Immature natural killer cell (primary cell): Measurements from ENCODE around the gene CCDC8. TPM values are rescaled to one million over a fixed set of nuclear protein-coding genes. Genes with fewer than 3 reads are reported as not detected.
"Not testable (repeated sequence)": the region's sequence is repeated elsewhere in the genome, so short reads cannot be mapped to it uniquely, and the experiment has no call there.

Source experiments
- DNase-seq, 3 donors: peaks; one replicate each; pipeline ENCODE4 v3.0.0; 2022; ENCODE audit warnings: mixed read lengths in 1 of 3
- H3K27ac Mint-ChIP-seq, 6 donors: one replicate each; pipeline ENCODE4 v1.8.0; 2020; ENCODE audit warnings: mixed read lengths in 6 of 6, mild to moderate bottlenecking in 5 of 6, inconsistent platforms in 4 of 6, moderate library complexity in 3 of 6
- H3K27me3 Mint-ChIP-seq, 3 donors: one replicate each; pipeline ENCODE4 v1.8.0; 2020 to 2021; ENCODE audit warnings: low read depth in 3 of 3, mild to moderate bottlenecking in 3 of 3, mixed read lengths in 3 of 3, moderate library complexity in 3 of 3, inconsistent platforms in 1 of 3
- H3K36me3 Mint-ChIP-seq, 3 donors: one replicate each; pipeline ENCODE4 v1.8.0; 2020; ENCODE audit warnings: mixed read lengths in 3 of 3, inconsistent platforms in 2 of 3, mild to moderate bottlenecking in 2 of 3
- H3K4me1 Mint-ChIP-seq, 2 donors: one replicate each; pipeline ENCODE4 v1.8.0; 2020; ENCODE audit warnings: inconsistent platforms in 2 of 2, mild to moderate bottlenecking in 2 of 2, mixed read lengths in 2 of 2, moderate library complexity in 1 of 2
- H3K4me3 Mint-ChIP-seq, 5 donors: one replicate each; pipeline ENCODE4 v1.8.0; 2020; ENCODE audit warnings: mild to moderate bottlenecking in 5 of 5, mixed read lengths in 5 of 5, inconsistent platforms in 3 of 5, moderate library complexity in 3 of 5
- H3K9me3 Mint-ChIP-seq, 6 donors: one replicate each; pipeline ENCODE4 v1.8.0; 2020; ENCODE audit warnings: mild to moderate bottlenecking in 6 of 6, mixed read lengths in 6 of 6, inconsistent platforms in 4 of 6, moderate library complexity in 3 of 6
- polyA plus RNA-seq, 3 donors: library from polyadenylated mRNA; unstranded; fragments of 300-500 nt; fragmentation: Illumina TruSeq; gene quantifications; one replicate each; pipeline ENCODE4 v1.2.3, GENCODE V29; 2021

CCDC8 gene
- polyA plus RNA-seq, 3 donors from 2014 or later = not detected

DNA sequence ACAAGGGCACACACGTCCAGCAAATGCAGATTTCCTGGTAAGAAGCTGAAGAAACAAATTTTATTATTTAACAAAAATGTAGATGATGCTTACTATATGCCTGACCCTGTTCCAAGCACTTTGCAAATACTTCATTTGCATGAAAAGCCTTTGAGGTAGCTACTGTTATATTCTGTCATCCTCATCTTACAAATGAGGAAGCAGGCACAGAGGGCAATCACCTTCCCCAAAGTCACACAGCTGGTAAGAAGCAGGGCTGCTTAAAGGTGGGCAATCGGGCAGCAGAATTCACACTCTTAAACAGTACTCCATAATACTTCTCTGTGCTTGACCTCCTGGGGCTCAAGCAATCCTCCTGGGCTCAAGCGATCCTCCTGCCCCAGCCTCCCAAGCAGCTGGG lies 33.6 kb upstream of the CCDC8 start:
- Mint-ChIP-seq H3K4me1 (no peaks in the 10 kb centered on the region), H3K4me3 (no peak overlapping the region), H3K27ac (no peak overlapping the region), H3K9me3 (peaks cover 0 to 9% (median 6%) of the 10 kb centered on the region in 6 donors), H3K36me3 (peaks cover 0 to 7% (median 0%) of the 10 kb centered on the region in 3 donors), H3K27me3 (peaks cover 4 to 18% (median 5%) of the 10 kb centered on the region in 3 donors)
- DNase-seq = no peak

DNA sequence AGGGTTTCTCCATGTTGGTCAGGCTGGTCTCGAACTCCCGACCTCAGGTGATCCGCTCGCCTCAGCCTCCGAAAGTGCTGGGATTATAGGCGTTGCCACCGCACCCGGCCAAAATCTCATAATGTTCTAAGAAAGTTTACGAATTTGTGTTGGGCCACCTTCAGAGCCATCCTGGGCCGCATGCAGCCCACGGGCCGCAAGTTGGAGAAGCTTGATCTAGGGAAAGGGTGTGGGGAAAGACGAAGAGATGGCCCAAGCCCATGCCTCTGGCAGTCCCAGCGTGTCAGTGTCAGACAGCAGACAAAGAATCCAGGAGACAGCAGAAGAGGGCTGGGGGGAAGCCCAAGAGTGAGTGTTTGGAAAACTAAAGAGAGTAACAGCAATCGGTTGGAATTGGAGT lies 32.7 kb upstream of the CCDC8 start:
- peaks cover 4 to 18% (median 5%) of the 10 kb centered on the region in 3 donors for H3K27me3 Mint-ChIP-seq
- H3K4me1 Mint-ChIP-seq = no peaks in the 10 kb centered on the region

DNA sequence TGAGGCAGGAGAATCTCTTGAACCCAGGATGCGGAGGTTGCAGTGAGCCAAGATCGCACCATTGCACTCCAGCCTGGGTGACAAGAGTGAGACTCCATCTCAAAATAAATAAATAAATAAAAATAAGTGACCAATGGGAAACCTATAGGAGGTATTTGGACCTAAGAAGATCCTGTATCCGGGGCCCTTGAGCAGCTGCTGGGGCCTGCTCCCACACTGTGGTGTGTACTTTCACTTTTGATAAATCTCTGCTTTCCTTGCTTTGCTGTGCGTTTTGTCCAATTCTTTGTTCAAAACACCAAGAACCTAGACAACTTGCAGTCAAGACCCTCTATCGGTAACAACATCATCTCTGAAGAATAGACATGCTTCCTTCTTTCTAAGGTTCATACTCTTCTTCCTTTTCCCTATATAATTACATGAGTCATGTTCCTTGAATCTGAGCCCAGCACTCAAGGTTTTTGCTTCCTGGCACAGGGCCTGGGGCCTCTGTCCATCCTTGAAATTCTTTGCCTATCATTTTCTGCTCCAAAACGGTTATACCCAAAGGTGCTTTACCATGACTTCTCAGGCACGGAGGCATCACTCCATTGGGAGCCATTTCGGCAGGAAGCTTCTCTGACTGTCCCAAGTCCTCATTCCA lies 29.6 kb upstream of the CCDC8 start:
- no peak overlapping the region for H3K4me3 Mint-ChIP-seq
- H3K36me3 Mint-ChIP-seq = no peaks in the 10 kb centered on the region
- no peak overlapping the region for H3K27ac Mint-ChIP-seq
- no peaks in the 10 kb centered on the region for H3K9me3 Mint-ChIP-seq
- DNase-seq = no peak
- H3K27me3 Mint-ChIP-seq = peaks cover 2 to 6% (median 4%) of the 10 kb centered on the region in 3 donors
- no peaks in the 10 kb centered on the region for H3K4me1 Mint-ChIP-seq

More for the DNA sequence above, 32.7 kb upstream of the CCDC8 start:
- no peak overlapping the region for H3K4me3 Mint-ChIP-seq
- no peak overlapping the region for H3K27ac Mint-ChIP-seq
- DNase-seq = no peak
- peaks cover 0 to 7% (median 0%) of the 10 kb centered on the region in 3 donors for H3K36me3 Mint-ChIP-seq
- H3K9me3 Mint-ChIP-seq = peaks cover 0 to 9% (median 6%) of the 10 kb centered on the region in 6 donors

DNA sequence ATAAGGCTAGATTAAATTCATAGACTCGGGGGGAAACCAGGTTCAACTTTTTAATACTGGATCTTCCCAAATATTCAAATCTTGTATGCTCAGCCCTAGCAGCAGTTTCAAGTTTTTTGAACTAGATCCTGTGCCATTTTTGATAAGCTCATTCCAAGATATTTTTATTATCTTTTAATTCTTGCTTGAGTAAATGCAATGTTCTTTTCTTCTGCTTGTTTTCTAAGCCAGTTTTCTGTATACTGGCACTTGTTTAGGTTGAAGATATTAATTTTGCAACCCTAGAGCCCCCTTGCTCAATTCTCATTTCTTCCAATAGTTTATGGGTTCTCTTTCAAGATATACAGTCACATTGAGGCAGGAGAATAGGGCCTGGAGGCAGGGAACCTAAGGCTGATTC lies 28.5 kb upstream of the CCDC8 start:
- Mint-ChIP-seq H3K4me1 (no peaks in the 10 kb centered on the region), H3K27ac (no peak overlapping the region), H3K4me3 (no peak overlapping the region), H3K36me3 (no peaks in the 10 kb centered on the region), H3K9me3 (no peaks in the 10 kb centered on the region), H3K27me3 (peaks cover 3 to 5% (median 4%) of the 10 kb centered on the region in 3 donors)
- no peak for DNase-seq

DNA sequence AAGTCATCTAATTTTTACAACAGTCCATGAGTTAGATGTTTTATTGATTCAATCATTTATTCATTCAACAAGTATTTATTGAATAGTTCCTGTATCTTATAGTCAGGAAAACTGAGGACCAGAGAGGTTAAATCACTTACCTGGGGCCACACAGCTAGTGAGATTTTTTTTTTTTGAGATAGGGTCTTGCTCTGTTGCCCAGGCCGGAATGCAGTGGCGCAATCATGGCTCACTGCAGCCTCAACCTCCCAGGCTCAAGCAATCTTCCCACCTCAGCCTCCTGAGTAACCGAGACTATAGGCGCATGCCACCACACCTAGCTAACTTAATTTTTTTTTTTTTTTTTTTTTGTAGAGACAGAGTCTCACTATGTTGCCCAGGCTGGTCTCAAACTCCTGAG lies 22.3 kb upstream of the CCDC8 start:
- DNase-seq, H3K4me1 Mint-ChIP-seq, H3K36me3 Mint-ChIP-seq, H3K4me3 Mint-ChIP-seq, H3K9me3 Mint-ChIP-seq, H3K27ac Mint-ChIP-seq: not testable (repeated sequence)
- H3K27me3 Mint-ChIP-seq = peaks cover 6 to 14% (median 7%) of the 10 kb centered on the region in 3 donors

DNA sequence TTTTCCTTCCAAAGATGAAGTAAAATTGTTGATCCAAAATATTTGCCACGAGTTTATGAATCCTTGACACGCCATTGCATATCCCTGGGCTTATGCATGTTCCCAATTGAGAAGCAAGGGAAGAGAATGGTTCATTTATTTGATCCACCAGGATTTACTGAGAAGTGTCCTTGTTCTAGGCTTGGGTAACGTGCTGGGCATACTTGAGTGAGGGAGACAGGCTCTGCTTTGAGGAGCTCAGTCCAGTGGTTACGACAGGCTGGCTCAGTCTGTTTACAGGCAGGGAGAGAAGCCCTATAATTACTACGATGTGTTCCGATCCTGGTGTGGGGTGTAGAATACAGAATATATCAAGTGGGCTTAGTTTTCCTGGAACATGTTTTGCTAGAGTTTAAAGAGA lies 21.6 kb upstream of the CCDC8 start:
- no peak overlapping the region for H3K4me3 Mint-ChIP-seq
- H3K27ac Mint-ChIP-seq = no peak overlapping the region
- H3K9me3 Mint-ChIP-seq = no peaks in the 10 kb centered on the region
- H3K27me3 Mint-ChIP-seq = peaks cover 6 to 16% (median 9%) of the 10 kb centered on the region in 3 donors
- H3K4me1 Mint-ChIP-seq = peaks cover 0 to 1% of the 10 kb centered on the region in 2 donors
- no peak for DNase-seq
- no peaks in the 10 kb centered on the region for H3K36me3 Mint-ChIP-seq

DNA sequence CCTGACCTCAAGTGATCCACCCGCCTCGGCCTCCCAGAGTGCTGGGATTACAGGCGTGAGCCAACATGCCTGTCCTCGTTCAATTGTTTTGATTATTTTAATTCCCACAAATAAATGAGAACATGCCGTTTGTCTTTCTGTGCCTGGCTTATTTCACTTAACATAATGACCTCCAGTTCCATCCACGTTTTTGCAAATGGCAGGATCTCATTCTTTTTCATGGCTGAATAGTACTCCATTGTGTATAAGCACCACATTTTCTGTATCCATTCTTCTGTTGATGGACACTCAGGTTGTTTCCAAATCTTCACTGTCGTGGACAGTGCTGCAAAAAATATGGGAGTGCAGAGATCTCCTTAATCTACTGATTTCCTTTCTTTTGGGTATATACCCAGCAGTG lies 20.1 kb upstream of the CCDC8 start:
- Mint-ChIP-seq H3K27me3 (peaks cover 14 to 27% (median 15%) of the 10 kb centered on the region in 3 donors), H3K4me1 (peaks cover 8 to 16% of the 10 kb centered on the region in 2 donors)
- H3K36me3 Mint-ChIP-seq, DNase-seq, H3K9me3 Mint-ChIP-seq, H3K27ac Mint-ChIP-seq, H3K4me3 Mint-ChIP-seq: not testable (repeated sequence)

DNA sequence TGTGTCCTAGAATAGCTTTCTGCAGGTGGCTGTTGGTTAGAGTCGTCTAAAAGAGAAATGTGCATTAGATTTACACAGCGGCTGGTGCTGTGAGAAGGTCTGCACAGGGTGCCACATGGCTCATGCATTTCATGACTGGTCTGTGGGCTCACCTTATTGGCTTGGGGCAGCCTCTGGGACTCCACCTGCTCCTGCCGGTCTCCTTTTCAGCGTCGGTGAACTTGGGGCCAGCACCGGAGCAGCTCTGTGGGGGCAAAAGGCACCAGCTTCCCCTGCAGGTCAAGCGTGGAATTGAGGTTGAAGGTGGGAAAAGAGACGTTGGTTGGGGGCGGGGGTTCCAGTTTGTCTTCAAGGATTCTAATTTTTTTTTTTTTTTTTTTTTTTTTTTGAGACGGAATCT lies 18.5 kb upstream of the CCDC8 start:
- peaks cover 0 to 2% (median 0%) of the 10 kb centered on the region in 3 donors for H3K36me3 Mint-ChIP-seq
- no peak overlapping the region for H3K27ac Mint-ChIP-seq
- H3K27me3 Mint-ChIP-seq = peaks cover 15 to 37% (median 22%) of the 10 kb centered on the region in 3 donors
- H3K9me3 Mint-ChIP-seq = no peaks in the 10 kb centered on the region
- DNase-seq = no peak
- no peak overlapping the region for H3K4me3 Mint-ChIP-seq
- H3K4me1 Mint-ChIP-seq = peaks cover 18 to 27% of the 10 kb centered on the region in 2 donors

DNA sequence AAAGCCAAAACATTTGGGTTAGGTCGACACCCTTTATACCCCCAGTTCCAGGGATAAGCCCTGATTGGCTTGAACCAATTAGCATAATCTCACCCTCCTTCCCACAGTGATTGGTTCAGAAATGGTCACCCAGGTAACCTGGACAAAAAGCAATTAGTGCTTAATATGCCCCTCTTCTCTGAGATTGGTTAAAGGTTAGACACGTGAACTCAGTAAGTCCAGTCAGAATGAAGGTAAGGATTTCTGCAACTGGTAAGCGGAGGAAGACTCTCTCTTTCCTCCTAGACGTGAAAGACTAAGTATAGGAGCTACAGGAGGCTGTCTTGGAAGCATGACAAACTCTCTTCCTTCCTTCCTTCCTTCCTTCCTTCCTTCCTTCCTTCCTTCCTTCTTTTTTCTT lies 16.6 kb upstream of the CCDC8 start:
- Mint-ChIP-seq H3K4me3 (peak overlapping the region in 2 of 5 donors; percentile 22 to 43), H3K27me3 (peaks cover 26 to 44% (median 28%) of the 10 kb centered on the region in 3 donors), H3K4me1 (peaks cover 25 to 31% of the 10 kb centered on the region in 2 donors), H3K27ac (peak overlapping the region in 4 of 6 donors; percentile 3 to 94 (median 77)), H3K36me3 (peaks cover 0 to 4% (median 0%) of the 10 kb centered on the region in 3 donors), H3K9me3 (no peaks in the 10 kb centered on the region)
- DNase-seq = no peak

DNA sequence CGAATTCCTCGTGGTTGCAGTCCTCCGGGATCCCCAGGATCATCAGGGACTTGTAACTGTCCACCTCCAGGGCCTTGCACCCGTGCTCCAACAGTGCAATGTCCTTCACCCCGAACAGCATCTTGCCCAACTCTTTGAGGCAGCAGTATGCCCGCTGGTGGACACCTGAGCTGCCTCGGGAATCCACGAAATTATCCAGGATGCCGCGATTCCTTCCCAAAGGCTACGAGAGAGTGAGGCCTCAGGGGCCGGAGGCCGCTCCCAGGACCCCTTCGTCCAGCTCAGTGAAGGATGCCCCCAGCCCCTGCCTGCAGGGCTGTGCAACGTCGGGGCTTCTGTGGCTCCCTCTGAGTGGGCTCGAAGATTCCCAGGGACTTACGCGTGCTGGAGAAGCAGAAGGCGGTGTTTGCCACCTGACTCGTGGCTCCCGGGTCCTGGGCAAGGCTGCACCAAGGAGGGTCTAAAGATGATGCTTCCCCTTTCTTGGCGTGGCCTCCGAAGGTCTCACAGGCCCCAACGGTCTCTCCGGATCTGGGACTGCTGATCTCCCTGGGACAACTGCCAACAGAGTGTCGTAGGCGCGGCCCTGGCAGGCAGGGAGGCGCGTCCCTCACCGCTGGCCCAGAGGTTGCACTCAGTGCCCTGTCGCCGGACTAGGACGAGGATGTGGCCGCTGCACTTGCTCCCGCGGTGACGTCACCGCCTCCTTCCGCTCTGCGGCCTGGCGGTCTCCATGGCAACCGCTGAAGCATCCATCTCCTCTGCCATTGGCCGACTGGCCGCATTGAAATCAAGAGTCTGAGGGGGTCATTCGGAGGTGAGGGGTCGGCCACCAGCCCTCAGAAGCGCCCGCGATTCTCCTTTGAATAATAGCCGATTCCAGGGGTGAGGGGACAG lies 15.1 kb upstream of the CCDC8 start, which contains the start of gene PNMA8C:
Gene PNMA8C (minus strand): TSS at position 698 of the 897 bp plus-strand sequence. CDS start 577 bp downstream, at position 121.
- Mint-ChIP-seq H3K9me3 (no peaks in the 10 kb centered on the region), H3K27me3 (peaks cover 24 to 37% (median 30%) of the 10 kb centered on the region in 3 donors), H3K4me3 (peak within 1 kb of the TSS; percentile 74 to 87 (median 81)), H3K4me1 (peaks cover 25 to 31% of the 10 kb centered on the region in 2 donors), H3K27ac (peak within 1 kb of the TSS; percentile 29 to 94 (median 84)), H3K36me3 (peaks cover 0 to 4% (median 0%) of the 10 kb centered on the region in 3 donors)
- DNase-seq = peak; percentile 72 to 78 (median 76)

DNA sequence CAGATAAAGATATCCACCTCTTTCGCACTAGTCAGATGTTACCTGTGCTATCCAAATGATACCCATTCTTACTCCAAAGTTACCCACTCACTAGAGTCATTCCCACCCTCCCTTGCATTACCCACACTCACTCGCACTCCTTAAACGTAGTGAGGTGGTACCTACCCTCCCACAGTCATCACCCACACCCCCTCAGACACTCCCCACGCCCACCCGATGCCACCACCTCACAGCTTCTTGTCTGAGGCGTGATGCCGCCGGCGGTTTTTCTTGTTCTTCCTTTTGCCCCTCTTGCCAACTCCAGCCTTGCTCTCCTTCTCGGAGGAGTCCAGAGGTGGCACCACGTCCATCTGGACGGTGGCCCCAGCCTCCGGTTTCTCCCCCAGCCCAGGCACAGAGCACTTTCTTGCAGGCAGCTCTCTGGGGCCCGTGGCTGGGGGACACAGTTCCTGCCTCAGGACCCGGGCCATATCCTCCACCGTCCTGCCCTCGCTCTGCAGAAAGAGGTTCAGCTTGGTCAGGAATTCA lies 14.2 kb upstream of the CCDC8 start:
- no peak for DNase-seq
- Mint-ChIP-seq H3K4me1 (peaks cover 25 to 31% of the 10 kb centered on the region in 2 donors), H3K9me3 (no peaks in the 10 kb centered on the region), H3K27ac (peak overlapping the region in 5 of 6 donors; percentile 50 to 84 (median 62)), H3K27me3 (peaks cover 24 to 37% (median 29%) of the 10 kb centered on the region in 3 donors), H3K36me3 (peaks cover 0 to 4% (median 0%) of the 10 kb centered on the region in 3 donors), H3K4me3 (peak overlapping the region in 4 of 5 donors; percentile 40 to 58 (median 42))

DNA sequence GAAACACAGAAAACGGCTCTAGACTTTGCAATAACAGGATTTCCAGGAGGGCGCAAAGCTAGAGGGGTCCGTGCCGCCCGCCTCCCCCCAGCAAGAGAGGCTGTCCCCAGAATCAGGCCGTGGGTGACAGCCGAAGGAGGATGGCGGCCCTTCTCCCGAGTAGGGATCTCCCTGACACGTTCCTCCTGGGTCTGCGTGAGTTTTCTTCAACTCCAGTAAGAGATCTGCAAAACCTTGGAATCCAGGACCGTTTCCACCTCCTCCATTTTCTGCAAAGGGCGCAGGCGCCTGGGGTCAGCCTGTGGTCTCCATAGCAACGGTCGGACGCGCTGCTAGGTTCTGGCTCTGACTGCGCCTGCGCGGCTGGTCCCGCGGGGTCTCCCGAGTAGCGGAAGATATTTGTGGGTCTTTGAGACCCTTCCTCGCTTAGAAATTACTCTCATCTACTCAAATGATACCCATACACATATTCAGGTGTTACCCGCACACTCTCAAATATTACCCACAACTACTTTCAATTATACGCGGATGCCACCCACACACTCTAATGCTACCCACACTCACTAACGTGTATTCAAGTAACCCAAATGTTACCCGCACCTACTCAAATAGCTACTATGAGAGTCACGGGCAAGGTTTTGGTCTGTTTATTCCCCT lies 13.3 kb upstream of the CCDC8 start:
- Mint-ChIP-seq H3K36me3 (peaks cover 0 to 4% (median 0%) of the 10 kb centered on the region in 3 donors), H3K27ac (peak overlapping the region in 5 of 6 donors; percentile 2 to 54 (median 50)), H3K4me3 (peak overlapping the region; percentile 10 to 73 (median 41)), H3K4me1 (peaks cover 25 to 31% of the 10 kb centered on the region in 2 donors), H3K9me3 (no peaks in the 10 kb centered on the region), H3K27me3 (peaks cover 24 to 41% (median 29%) of the 10 kb centered on the region in 3 donors)
- DNase-seq = peak in 2 of 3 donors; percentile 18 to 33

DNA sequence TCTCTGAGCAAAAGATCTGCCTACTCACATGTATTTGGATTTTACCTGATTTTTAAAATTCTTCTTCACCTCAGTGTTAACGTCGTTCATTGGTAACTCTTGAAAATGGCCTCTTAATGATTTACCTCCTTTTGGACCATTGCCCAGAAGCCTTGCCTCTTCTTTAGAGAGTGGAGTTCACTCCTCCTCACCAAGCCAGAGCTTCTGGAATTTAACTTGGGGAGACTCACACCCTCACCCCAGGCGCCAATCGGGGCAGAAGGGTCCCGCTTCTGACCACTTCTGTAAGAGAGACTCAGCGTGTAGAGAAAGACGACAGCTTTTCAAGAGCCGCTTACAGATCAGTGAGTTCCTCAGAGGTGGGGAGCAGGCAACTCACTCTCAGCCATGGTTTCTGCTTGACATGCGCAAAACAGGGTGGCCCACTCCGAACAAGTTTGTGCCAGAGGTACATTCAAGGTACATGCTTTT lies 12.7 kb upstream of the CCDC8 start:
- no peaks in the 10 kb centered on the region for H3K9me3 Mint-ChIP-seq
- DNase-seq = no peak
- H3K36me3 Mint-ChIP-seq = peaks cover 0 to 4% (median 0%) of the 10 kb centered on the region in 3 donors
- peaks cover 25 to 31% of the 10 kb centered on the region in 2 donors for H3K4me1 Mint-ChIP-seq
- H3K27me3 Mint-ChIP-seq = peaks cover 21 to 41% (median 29%) of the 10 kb centered on the region in 3 donors
- peak overlapping the region in 2 of 6 donors; percentile 17 to 53 for H3K27ac Mint-ChIP-seq
- peak overlapping the region in 1 of 5 donors; percentile 49 for H3K4me3 Mint-ChIP-seq
